Right atrium auricular region (tissue), 2 donors: ENCODE results near the gene AMT. TPM values are rescaled to one million over a fixed set of nuclear protein-coding genes. Genes with fewer than 3 reads are reported as not detected.
"Not testable (repeated sequence)": the region's sequence is repeated elsewhere in the genome, so short reads cannot be mapped to it uniquely, and the experiment has no call there.

Source experiments
- DNase-seq: peaks from one replicate; pipeline ENCODE4 v3.0.0-alpha.2; 2019; ENCODE audit warnings: low spot score
- H3K27ac ChIP-seq, 2 donors: fragments of 200-600 bp; sonication (generic); 1 replicate in 1 of 2; 2 replicates in 1 of 2; pipeline ENCODE4 v1.5.1; 2016 to 2019
- H3K27me3 ChIP-seq, 2 donors: fragments of 200-600 bp; sonication (generic); one replicate each; pipeline versions ENCODE4 v1.5.1 to v1.6.0; 2017 to 2019
- H3K36me3 ChIP-seq: fragments of 200-600 bp; sonication (generic); one replicate; pipeline ENCODE4 v1.5.1; 2016
- H3K4me1 ChIP-seq, 2 donors: fragments of 200-600 bp; sonication (generic); one replicate each; pipeline versions ENCODE4 v1.5.1 to v1.6.0; 2017 to 2019
- H3K4me3 ChIP-seq, 2 donors: fragments of 200-600 bp; sonication (generic); 1 replicate in 1 of 2; 2 replicates in 1 of 2; pipeline ENCODE4 v1.5.1; 2017 to 2019; ENCODE audit warnings: mild to moderate bottlenecking in 1 of 2, moderate library complexity in 1 of 2
- H3K9me3 ChIP-seq, 2 donors: fragments of 200-600 bp; sonication (generic); one replicate each; pipeline ENCODE4 v1.5.1; 2019
- total RNA-seq, 2 donors: library from RNA; depleted of rRNA; stranded (reverse); fragments of >200 nt; gene quantifications; one replicate each; pipeline ENCODE4 v1.1.0, GENCODE V29; 2016
- TF ChIP-seq, protein P1 (sequence below), 2 donors: fragments of 200-600 bp; sonication (generic); IDR thresholded peaks; one replicate each; pipeline ENCODE4 v1.5.1; 2019; ENCODE audit warnings: antibody characterized with exemption in 2 of 2

Gene AMT
- total RNA-seq, 2 donors from 2014 or later, result 6.6 to 17.6 TPM

- H3K27me3 ChIP-seq, result no peaks in the 10 kb centered on the region
- TF ChIP-seq, protein P1, sequence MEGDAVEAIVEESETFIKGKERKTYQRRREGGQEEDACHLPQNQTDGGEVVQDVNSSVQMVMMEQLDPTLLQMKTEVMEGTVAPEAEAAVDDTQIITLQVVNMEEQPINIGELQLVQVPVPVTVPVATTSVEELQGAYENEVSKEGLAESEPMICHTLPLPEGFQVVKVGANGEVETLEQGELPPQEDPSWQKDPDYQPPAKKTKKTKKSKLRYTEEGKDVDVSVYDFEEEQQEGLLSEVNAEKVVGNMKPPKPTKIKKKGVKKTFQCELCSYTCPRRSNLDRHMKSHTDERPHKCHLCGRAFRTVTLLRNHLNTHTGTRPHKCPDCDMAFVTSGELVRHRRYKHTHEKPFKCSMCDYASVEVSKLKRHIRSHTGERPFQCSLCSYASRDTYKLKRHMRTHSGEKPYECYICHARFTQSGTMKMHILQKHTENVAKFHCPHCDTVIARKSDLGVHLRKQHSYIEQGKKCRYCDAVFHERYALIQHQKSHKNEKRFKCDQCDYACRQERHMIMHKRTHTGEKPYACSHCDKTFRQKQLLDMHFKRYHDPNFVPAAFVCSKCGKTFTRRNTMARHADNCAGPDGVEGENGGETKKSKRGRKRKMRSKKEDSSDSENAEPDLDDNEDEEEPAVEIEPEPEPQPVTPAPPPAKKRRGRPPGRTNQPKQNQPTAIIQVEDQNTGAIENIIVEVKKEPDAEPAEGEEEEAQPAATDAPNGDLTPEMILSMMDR (IDR thresholded peaks at IDR 0.05), result no peak
- H3K9me3 ChIP-seq, result no peaks in the 10 kb centered on the region
- peak overlapping the region; percentile 35 to 53 for H3K27ac ChIP-seq
- DNase-seq, result no peak
- H3K36me3 ChIP-seq, result no peaks in the 10 kb centered on the region
- H3K4me1 ChIP-seq, result peaks cover 0 to 57% of the 10 kb centered on the region in 2 donors
- no peak overlapping the region for H3K4me3 ChIP-seq
Measured at GRCh38 chr3:49406571-49407565, 15.4 kb downstream of the AMT start.

DNA sequence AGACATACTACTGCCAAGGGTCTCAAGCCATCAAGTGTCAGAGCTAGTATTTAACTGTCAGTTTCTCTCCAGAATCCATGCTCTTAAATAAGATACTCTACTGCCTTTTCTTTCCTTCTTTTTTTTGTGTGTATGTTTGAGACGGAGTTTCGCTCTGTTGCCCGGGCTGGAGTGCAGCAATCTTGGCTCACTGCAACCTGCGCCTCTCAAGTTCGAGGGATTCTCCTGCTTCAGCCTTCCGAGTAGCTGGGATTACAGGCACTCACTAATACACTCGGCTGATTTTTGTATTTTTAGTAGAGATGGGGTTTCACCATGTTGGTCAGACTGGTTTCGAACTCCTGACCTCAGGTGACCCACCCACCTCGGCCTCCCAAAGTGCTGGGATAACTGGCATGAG lies 16.7 kb downstream of the AMT start:
- not testable (repeated sequence) for H3K36me3 ChIP-seq, H3K9me3 ChIP-seq, DNase-seq, H3K27me3 ChIP-seq, H3K4me3 ChIP-seq
- peak overlapping the region; percentile 29 to 37 for H3K27ac ChIP-seq
- peaks cover 0 to 54% of the 10 kb centered on the region in 2 donors for H3K4me1 ChIP-seq

DNA sequence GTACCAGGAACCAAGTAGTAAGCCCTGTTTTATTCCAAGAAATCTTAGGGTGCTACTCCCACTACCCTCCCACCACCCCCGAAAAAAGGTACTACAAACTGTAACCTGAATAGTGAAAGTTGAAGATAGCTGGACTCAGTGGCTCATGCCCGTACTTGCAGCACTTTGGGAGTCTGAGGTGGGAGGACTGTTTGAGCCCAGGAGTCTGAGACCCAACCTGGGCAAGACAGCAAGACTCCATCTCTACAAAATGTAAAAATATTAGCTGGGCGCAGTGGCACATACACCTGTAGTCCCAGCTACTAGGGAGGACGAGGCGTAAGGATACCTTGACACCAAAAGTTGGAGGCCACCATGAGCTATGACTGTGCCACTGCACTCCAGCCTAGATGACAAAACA lies 18.4 kb downstream of the AMT start:
- DNase-seq, result no peak
- peaks cover 0 to 47% of the 10 kb centered on the region in 2 donors for H3K4me1 ChIP-seq
- no peaks in the 10 kb centered on the region for H3K9me3 ChIP-seq
- H3K36me3 ChIP-seq, result no peaks in the 10 kb centered on the region
- H3K27me3 ChIP-seq, result no peaks in the 10 kb centered on the region
- H3K27ac ChIP-seq, result no peak overlapping the region
- no peak overlapping the region for H3K4me3 ChIP-seq
- TF ChIP-seq, protein P1 (IDR thresholded peaks at IDR 0.05), result no peak

- Histone ChIP-seq H3K27ac (no peak overlapping the region), H3K4me1 (peaks cover 0 to 46% of the 10 kb centered on the region in 2 donors), H3K4me3 (no peak overlapping the region), H3K9me3 (no peaks in the 10 kb centered on the region), H3K36me3 (no peaks in the 10 kb centered on the region), H3K27me3 (no peaks in the 10 kb centered on the region)
- no peak for DNase-seq
- TF ChIP-seq, protein P1 (IDR thresholded peaks at IDR 0.05), result no peak
Measured at GRCh38 chr3:49401766-49402165, 20.5 kb downstream of the AMT start.

DNA sequence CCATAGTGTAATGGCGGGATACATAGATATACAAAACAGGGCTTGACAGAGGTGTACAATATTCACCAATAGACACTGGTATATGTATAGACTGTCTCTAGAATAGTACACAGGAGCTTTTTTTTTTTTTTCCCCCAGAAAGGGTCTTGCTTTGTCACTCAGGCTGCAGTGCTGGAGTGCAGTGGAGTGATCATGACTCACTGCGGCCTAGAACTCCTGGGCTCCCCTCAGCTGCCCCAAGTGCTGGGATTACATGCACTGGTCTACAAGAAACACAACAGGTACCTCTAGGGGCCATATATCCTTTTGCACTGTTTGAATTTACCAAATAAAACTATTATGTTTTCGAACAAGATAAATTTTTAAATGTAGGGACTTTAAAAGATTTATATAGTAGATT lies 22.8 kb downstream of the AMT start:
- Histone ChIP-seq H3K27me3 (no peaks in the 10 kb centered on the region), H3K27ac (no peak overlapping the region), H3K9me3 (no peaks in the 10 kb centered on the region), H3K36me3 (no peaks in the 10 kb centered on the region), H3K4me1 (peaks cover 0 to 46% of the 10 kb centered on the region in 2 donors), H3K4me3 (no peak overlapping the region)
- TF ChIP-seq, protein P1 (IDR thresholded peaks at IDR 0.05), result no peak
- no peak for DNase-seq

- no peaks in the 10 kb centered on the region for H3K27me3 ChIP-seq
- no peaks in the 10 kb centered on the region for H3K9me3 ChIP-seq
- H3K36me3 ChIP-seq, result no peaks in the 10 kb centered on the region
- H3K4me1 ChIP-seq, result peaks cover 0 to 52% of the 10 kb centered on the region in 2 donors
- no peak for DNase-seq
- TF ChIP-seq, protein P1 (IDR thresholded peaks at IDR 0.05), result no peak
- H3K27ac ChIP-seq, result peak overlapping the region; percentile 45 to 53
- no peak overlapping the region for H3K4me3 ChIP-seq
Measured at GRCh38 chr3:49397470-49397869, 24.8 kb downstream of the AMT start.

GRCh38 chr3:49391310-49391709 lies 31.0 kb downstream of the AMT start:
- DNase-seq, result not testable (repeated sequence)
- peaks cover 0 to 42% of the 10 kb centered on the region in 2 donors for H3K4me1 ChIP-seq

More at GRCh38 chr3:49391310-49391709, 31.0 kb downstream of the AMT start:
- H3K27me3 ChIP-seq, H3K9me3 ChIP-seq, H3K4me3 ChIP-seq, H3K27ac ChIP-seq, H3K36me3 ChIP-seq: not testable (repeated sequence)
